ENCODE data around the gene MCM3AP. TPM values are rescaled to one million over a fixed set of nuclear protein-coding genes. Genes with fewer than 3 reads are reported as not detected.

Gene MCM3AP
- total RNA-seq, 1 experiment from 2014 or later, result 140 TPM

DNA sequence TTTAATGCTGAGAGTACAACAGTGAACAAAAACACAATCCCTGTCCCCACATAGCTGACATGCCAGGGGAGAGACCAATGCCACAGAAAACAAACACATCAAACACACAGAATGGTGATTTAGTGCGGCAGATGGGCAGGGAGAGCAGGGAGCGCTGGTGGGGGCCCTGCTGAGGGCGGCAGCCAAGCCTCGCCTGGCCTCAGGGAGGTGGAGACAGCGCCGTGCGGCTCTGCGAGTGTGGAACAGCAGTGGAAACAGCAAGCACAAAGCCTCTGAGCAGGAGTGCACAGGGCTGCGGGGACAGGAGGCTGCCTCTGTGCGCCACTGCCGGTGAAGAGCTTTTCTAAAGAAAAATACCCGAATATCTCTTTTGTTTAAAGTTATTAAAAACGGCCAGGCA is 17.0 kb downstream of the MCM3AP start:
- H3K27me3 ChIP-seq (ENCODE audit: low read length), result no peaks in the 10 kb centered on the region
- no peak overlapping the region for H3K4me3 ChIP-seq (ENCODE audit: low read length)
- DNase-seq, result no peak
- no TSS peak for BruUV-seq (replicated peaks)
- TF ChIP-seq, protein P1, sequence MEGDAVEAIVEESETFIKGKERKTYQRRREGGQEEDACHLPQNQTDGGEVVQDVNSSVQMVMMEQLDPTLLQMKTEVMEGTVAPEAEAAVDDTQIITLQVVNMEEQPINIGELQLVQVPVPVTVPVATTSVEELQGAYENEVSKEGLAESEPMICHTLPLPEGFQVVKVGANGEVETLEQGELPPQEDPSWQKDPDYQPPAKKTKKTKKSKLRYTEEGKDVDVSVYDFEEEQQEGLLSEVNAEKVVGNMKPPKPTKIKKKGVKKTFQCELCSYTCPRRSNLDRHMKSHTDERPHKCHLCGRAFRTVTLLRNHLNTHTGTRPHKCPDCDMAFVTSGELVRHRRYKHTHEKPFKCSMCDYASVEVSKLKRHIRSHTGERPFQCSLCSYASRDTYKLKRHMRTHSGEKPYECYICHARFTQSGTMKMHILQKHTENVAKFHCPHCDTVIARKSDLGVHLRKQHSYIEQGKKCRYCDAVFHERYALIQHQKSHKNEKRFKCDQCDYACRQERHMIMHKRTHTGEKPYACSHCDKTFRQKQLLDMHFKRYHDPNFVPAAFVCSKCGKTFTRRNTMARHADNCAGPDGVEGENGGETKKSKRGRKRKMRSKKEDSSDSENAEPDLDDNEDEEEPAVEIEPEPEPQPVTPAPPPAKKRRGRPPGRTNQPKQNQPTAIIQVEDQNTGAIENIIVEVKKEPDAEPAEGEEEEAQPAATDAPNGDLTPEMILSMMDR (conservative IDR thresholded peaks at IDR 0.05; ENCODE audit: low read depth, low read length), result no peak
- TF ChIP-seq EZH2 (IDR thresholded peaks at IDR 0.05; ENCODE audit: low read length, unreplicated experiment), result no peak
- TF ChIP-seq EZH2phosphoT487 (IDR thresholded peaks at IDR 0.05; ENCODE audit: borderline replicate concordance, low read length), result no peak
- peaks cover 18% of the 10 kb centered on the region for H3K4me1 ChIP-seq (ENCODE audit: insufficient read depth, low read length)
- H4K20me1 ChIP-seq (ENCODE audit: low read length), result peaks cover 23% of the 10 kb centered on the region
- no peaks in the 10 kb centered on the region for H3K9me2 ChIP-seq (replicated peaks; ENCODE audit: low read length)
- no peaks in the 10 kb centered on the region for H3K79me2 ChIP-seq (ENCODE audit: low read length)
- no peaks in the 10 kb centered on the region for H3K9me3 ChIP-seq (ENCODE audit: low read length)
- CTCF ChIA-PET, result no interaction called here
- no peak overlapping the region for H3K4me2 ChIP-seq (ENCODE audit: low read length)
- ATAC-seq, result no peak
- no peak overlapping the region for H3K9ac ChIP-seq (ENCODE audit: low read length)
- POLR2A ChIA-PET (ENCODE audit: unreplicated experiment), result no interaction called here
- H2AFZ ChIP-seq (ENCODE audit: low read length), result no peak overlapping the region
- H3K36me3 ChIP-seq (ENCODE audit: low read depth, low read length), result peaks cover 65% of the 10 kb centered on the region
- no peak overlapping the region for H3K27ac ChIP-seq (ENCODE audit: low read length)
- intact Hi-C loops (cut with micrococcal nuclease), result loop anchor here (10.0 kb wide), 1 partner anchor 56 kb away; the partner anchor contains the start of genes C21orf58 and PCNT
- peaks cover 7% of the 10 kb centered on the region for H3F3A ChIP-seq (ENCODE audit: low read length, unreplicated experiment)

DNA sequence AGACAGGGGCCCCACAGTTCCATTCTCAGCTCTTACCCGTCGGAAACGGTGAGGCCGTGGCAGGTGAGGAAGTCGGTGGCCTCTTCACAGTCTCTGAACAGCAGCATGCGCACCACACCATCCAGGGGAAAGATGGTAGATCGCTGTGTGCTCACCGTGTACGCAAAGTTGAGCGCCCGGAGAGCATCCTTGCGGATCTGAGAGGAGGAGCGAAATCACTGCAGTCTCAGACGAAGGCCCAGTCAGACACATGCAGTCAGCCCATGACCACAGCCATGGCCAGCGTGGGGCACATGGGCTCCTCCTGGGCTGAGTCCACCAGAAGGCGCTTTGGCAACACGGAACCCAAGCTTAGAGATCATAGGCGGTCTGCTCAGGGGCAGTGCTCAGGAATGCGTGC is 18.5 kb downstream of the MCM3AP start:
- Histone ChIP-seq H3K4me2 (ENCODE audit: low read length) (no peak overlapping the region), H3K36me3 (ENCODE audit: low read depth, low read length) (peaks cover 57% of the 10 kb centered on the region), H3K9me2 (replicated peaks; ENCODE audit: low read length) (no peaks in the 10 kb centered on the region), H2AFZ (ENCODE audit: low read length) (no peak overlapping the region), H3K4me1 (ENCODE audit: insufficient read depth, low read length) (peaks cover 18% of the 10 kb centered on the region), H3K4me3 (ENCODE audit: low read length) (no peak overlapping the region), H3K9me3 (ENCODE audit: low read length) (no peaks in the 10 kb centered on the region), H3K9ac (ENCODE audit: low read length) (no peak overlapping the region), H3F3A (ENCODE audit: low read length, unreplicated experiment) (peaks cover 7% of the 10 kb centered on the region), H3K27ac (ENCODE audit: low read length) (no peak overlapping the region), H3K79me2 (ENCODE audit: low read length) (no peaks in the 10 kb centered on the region), H4K20me1 (ENCODE audit: low read length) (peaks cover 23% of the 10 kb centered on the region), H3K27me3 (ENCODE audit: low read length) (no peaks in the 10 kb centered on the region)
- CTCF ChIA-PET, result no interaction called here
- intact Hi-C loops (cut with micrococcal nuclease), result loop anchor here (10.0 kb wide), 1 partner anchor 58 kb away; the partner anchor contains the start of genes C21orf58 and PCNT
- TF ChIP-seq EZH2phosphoT487 (IDR thresholded peaks at IDR 0.05; ENCODE audit: borderline replicate concordance, low read length), result no peak
- no peak for TF ChIP-seq EZH2 (IDR thresholded peaks at IDR 0.05; ENCODE audit: low read length, unreplicated experiment)
- TF ChIP-seq, protein P1 (conservative IDR thresholded peaks at IDR 0.05; ENCODE audit: low read depth, low read length), result no peak
- POLR2A ChIA-PET (ENCODE audit: unreplicated experiment), result no interaction called here
- no peak for ATAC-seq
- DNase-seq, result no peak
- BruUV-seq (replicated peaks), result no TSS peak

DNA sequence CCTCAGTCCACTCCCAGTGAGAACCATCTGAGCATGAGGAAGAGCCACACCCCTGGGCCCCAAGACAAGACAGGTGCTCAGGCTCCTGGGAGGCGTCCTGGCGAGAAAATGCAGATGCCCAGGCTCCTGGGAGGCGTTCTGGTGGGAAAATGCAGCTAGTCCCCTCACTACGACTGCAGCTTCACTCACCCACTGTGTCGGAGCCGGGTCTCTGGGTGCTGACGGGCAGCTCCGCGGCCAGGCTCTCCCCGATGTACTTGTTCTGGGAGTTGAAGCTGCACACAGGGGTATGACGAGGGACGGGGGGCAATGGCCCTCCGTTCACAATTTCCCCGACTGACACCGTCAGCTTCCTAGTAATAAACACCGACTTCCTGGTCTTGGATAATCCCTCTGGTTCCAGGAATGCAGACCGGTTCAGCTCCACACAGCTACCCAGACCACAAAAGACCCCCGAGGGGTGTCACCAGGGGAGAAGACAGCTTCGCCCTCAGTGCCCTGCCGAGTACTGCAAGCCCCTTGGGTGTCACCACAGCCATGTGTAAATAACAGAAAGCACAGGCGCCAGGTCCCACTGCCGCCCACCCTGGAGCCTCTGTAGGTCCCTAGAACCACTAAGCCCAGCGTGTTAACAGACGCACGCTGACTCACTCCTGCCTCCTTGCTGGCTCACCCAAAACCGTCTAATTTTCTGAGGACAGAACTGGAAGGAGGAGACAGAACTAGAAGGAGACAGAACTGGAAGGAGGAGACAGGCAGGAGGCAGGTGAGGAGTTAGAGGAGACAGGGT is 19.5 kb downstream of the MCM3AP start:
- ChIA-PET POLR2A (ENCODE audit: unreplicated experiment) (no interaction called here), CTCF (no interaction called here)
- no peak overlapping the region for H3K4me3 ChIP-seq (ENCODE audit: low read length)
- peaks cover 18% of the 10 kb centered on the region for H3K4me1 ChIP-seq (ENCODE audit: insufficient read depth, low read length)
- H3K9ac ChIP-seq (ENCODE audit: low read length), result no peak overlapping the region
- no peak overlapping the region for H3K27ac ChIP-seq (ENCODE audit: low read length)
- peaks cover 23% of the 10 kb centered on the region for H4K20me1 ChIP-seq (ENCODE audit: low read length)
- TF ChIP-seq EZH2phosphoT487 (IDR thresholded peaks at IDR 0.05; ENCODE audit: borderline replicate concordance, low read length), result no peak
- TF ChIP-seq, protein P1 (conservative IDR thresholded peaks at IDR 0.05; ENCODE audit: low read depth, low read length), result no peak
- no peak for TF ChIP-seq EZH2 (IDR thresholded peaks at IDR 0.05; ENCODE audit: low read length, unreplicated experiment)
- peaks cover 65% of the 10 kb centered on the region for H3K36me3 ChIP-seq (ENCODE audit: low read depth, low read length)
- H3K9me3 ChIP-seq (ENCODE audit: low read length), result no peaks in the 10 kb centered on the region
- H3F3A ChIP-seq (ENCODE audit: low read length, unreplicated experiment), result peaks cover 7% of the 10 kb centered on the region
- H3K27me3 ChIP-seq (ENCODE audit: low read length), result no peaks in the 10 kb centered on the region
- BruUV-seq (replicated peaks), result no TSS peak
- DNase-seq, result no peak
- intact Hi-C loops (cut with micrococcal nuclease), result loop anchor here (10.0 kb wide), 1 partner anchor 59 kb away; the partner anchor contains the start of genes C21orf58 and PCNT
- no peak overlapping the region for H2AFZ ChIP-seq (ENCODE audit: low read length)
- H3K79me2 ChIP-seq (ENCODE audit: low read length), result no peaks in the 10 kb centered on the region
- H3K4me2 ChIP-seq (ENCODE audit: low read length), result no peak overlapping the region
- H3K9me2 ChIP-seq (replicated peaks; ENCODE audit: low read length), result no peaks in the 10 kb centered on the region
- ATAC-seq, result no peak
